ENCODE results near the gene CDC42SE2. TPM values are rescaled to one million over a fixed set of nuclear protein-coding genes. Genes with fewer than 3 reads are reported as not detected.
"Not testable (repeated sequence)": the region's sequence is repeated elsewhere in the genome, so short reads cannot be mapped to it uniquely, and the experiment has no call there.

CDC42SE2 gene
- total RNA-seq, 1 experiment from 2014 or later: 23.2 TPM

GRCh38 chr5:131396630-131397273, 132.9 kb downstream of the CDC42SE2 start:
- H2AK5ac ChIP-seq (ENCODE audit: insufficient read length, low read length): no peak overlapping the region
- H3K14ac ChIP-seq (ENCODE audit: insufficient read depth, low read length): no peak overlapping the region
- Mint-ChIP-seq H3K36me3 (ENCODE audit: insufficient read depth in 1 of 3, low read depth in 3 of 3) (peaks cover 6 to 38% (median 32%) of the 10 kb centered on the region in 3 experiments; a peak in 6 of 7 replicates), H3K4me1 (no peaks in the 10 kb centered on the region), H3K9me3 (0 out of 5 replicates have a peak, but pooled peaks cover 0 to under 1% of the 10 kb centered on the region in 2 experiments), H3K4me3 (no peak overlapping the region), H3K27ac (peak overlapping the region in 2 of 3 experiments; percentile 21 to 33; a peak in 4 of 7 replicates), H3K27me3 (ENCODE audit: low read depth) (no peaks in the 10 kb centered on the region)
- H3T11ph ChIP-seq (ENCODE audit: low read length): no peak overlapping the region
- no peak overlapping the region for H2AFZ ChIP-seq (ENCODE audit: low read length)
- H2BK12ac ChIP-seq (ENCODE audit: insufficient read length, low read depth, low read length): no peak overlapping the region
- H2BK15ac ChIP-seq (ENCODE audit: low read depth, low read length): no peak overlapping the region
- no peak overlapping the region for H4K8ac ChIP-seq (replicated peaks; ENCODE audit: insufficient read length, low read depth, low read length)
- H3K27ac ChIP-seq (ENCODE audit: insufficient read length, low read depth, low read length): no peak overlapping the region
- no CpG with 5 or more reads among the region's 5 CpGs for WGBS (ENCODE audit: extremely low coverage, insufficient read length, low lambda C conversion rate)
- no peaks in the 10 kb centered on the region for H3K9me3 ChIP-seq (ENCODE audit: control insufficient read depth, low read depth, low read length)
- H3K4me2 ChIP-seq (ENCODE audit: insufficient read depth, insufficient read length, low read length): no peak overlapping the region
- H3K9ac ChIP-seq (ENCODE audit: extremely low read depth, insufficient read length, low read length): no peak overlapping the region
- H3K79me2 ChIP-seq (ENCODE audit: insufficient read depth, low read length): no peaks in the 10 kb centered on the region
- no peak overlapping the region for H2BK20ac ChIP-seq (ENCODE audit: low read depth, low read length, poor library complexity, severe bottlenecking)
- H3K56ac ChIP-seq (ENCODE audit: insufficient read length, low read depth, low read length): no peak overlapping the region
- H3K79me1 ChIP-seq (ENCODE audit: insufficient read depth, low read depth, low read length, poor library complexity, severe bottlenecking): no peaks in the 10 kb centered on the region
- H4K20me1 ChIP-seq (ENCODE audit: control insufficient read depth, insufficient read depth, insufficient read length): no peaks in the 10 kb centered on the region
- H3K4me1 ChIP-seq (ENCODE audit: insufficient read depth, low read length): no peaks in the 10 kb centered on the region
- H3K23me2 ChIP-seq (ENCODE audit: insufficient read length, low read depth, low read length, poor library complexity, severe bottlenecking): no peaks in the 10 kb centered on the region
- no peak overlapping the region for H3K18ac ChIP-seq (ENCODE audit: insufficient read length, low read depth, low read length)
- no peak overlapping the region for H2BK120ac ChIP-seq (ENCODE audit: low read depth, low read length, poor library complexity, severe bottlenecking)
- no peak overlapping the region for H4K91ac ChIP-seq (ENCODE audit: insufficient read length, low read depth, low read length)
- no peak for DNase-seq
- TF ChIP-seq, protein P1, sequence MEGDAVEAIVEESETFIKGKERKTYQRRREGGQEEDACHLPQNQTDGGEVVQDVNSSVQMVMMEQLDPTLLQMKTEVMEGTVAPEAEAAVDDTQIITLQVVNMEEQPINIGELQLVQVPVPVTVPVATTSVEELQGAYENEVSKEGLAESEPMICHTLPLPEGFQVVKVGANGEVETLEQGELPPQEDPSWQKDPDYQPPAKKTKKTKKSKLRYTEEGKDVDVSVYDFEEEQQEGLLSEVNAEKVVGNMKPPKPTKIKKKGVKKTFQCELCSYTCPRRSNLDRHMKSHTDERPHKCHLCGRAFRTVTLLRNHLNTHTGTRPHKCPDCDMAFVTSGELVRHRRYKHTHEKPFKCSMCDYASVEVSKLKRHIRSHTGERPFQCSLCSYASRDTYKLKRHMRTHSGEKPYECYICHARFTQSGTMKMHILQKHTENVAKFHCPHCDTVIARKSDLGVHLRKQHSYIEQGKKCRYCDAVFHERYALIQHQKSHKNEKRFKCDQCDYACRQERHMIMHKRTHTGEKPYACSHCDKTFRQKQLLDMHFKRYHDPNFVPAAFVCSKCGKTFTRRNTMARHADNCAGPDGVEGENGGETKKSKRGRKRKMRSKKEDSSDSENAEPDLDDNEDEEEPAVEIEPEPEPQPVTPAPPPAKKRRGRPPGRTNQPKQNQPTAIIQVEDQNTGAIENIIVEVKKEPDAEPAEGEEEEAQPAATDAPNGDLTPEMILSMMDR (conservative IDR thresholded peaks at IDR 0.05): no peak
- no peak overlapping the region for H4K5ac ChIP-seq (ENCODE audit: insufficient read length, low read depth, low read length)
- H3K23ac ChIP-seq (ENCODE audit: insufficient read length, low read depth, low read length): no peak overlapping the region
- no peaks in the 10 kb centered on the region for H3K27me3 ChIP-seq (ENCODE audit: insufficient read depth, low read length)
- H3K4ac ChIP-seq (ENCODE audit: low read depth, low read length): no peak overlapping the region
- H2BK5ac ChIP-seq (ENCODE audit: insufficient read length, low read length): no peak overlapping the region

GRCh38 chr5:131399007-131399406, 135.2 kb downstream of the CDC42SE2 start:
- not testable (repeated sequence) for H4K91ac ChIP-seq (ENCODE audit: insufficient read length, low read depth, low read length); H2AFZ ChIP-seq (ENCODE audit: low read length); H2BK5ac ChIP-seq (ENCODE audit: insufficient read length, low read length); H3K27me3 ChIP-seq (ENCODE audit: insufficient read depth, low read length); H2BK15ac ChIP-seq (ENCODE audit: low read depth, low read length); H2BK120ac ChIP-seq (ENCODE audit: low read depth, low read length, poor library complexity, severe bottlenecking); DNase-seq; H3K18ac ChIP-seq (ENCODE audit: insufficient read length, low read depth, low read length); H3K27me3 Mint-ChIP-seq (ENCODE audit: low read depth); H3K14ac ChIP-seq (ENCODE audit: insufficient read depth, low read length); H3K9me3 ChIP-seq (ENCODE audit: control insufficient read depth, low read depth, low read length); H2AK5ac ChIP-seq (ENCODE audit: insufficient read length, low read length); H2BK12ac ChIP-seq (ENCODE audit: insufficient read length, low read depth, low read length); H4K8ac ChIP-seq (replicated peaks; ENCODE audit: insufficient read length, low read depth, low read length); H3K56ac ChIP-seq (ENCODE audit: insufficient read length, low read depth, low read length); H3T11ph ChIP-seq (ENCODE audit: low read length); H3K9ac ChIP-seq (ENCODE audit: extremely low read depth, insufficient read length, low read length); H2BK20ac ChIP-seq (ENCODE audit: low read depth, low read length, poor library complexity, severe bottlenecking); H3K4me1 Mint-ChIP-seq; H3K79me1 ChIP-seq (ENCODE audit: insufficient read depth, low read depth, low read length, poor library complexity, severe bottlenecking); H3K4ac ChIP-seq (ENCODE audit: low read depth, low read length); H3K4me1 ChIP-seq (ENCODE audit: insufficient read depth, low read length); H3K27ac ChIP-seq (ENCODE audit: insufficient read length, low read depth, low read length); H4K5ac ChIP-seq (ENCODE audit: insufficient read length, low read depth, low read length); H3K4me3 Mint-ChIP-seq; H4K20me1 ChIP-seq (ENCODE audit: control insufficient read depth, insufficient read depth, insufficient read length); H3K23me2 ChIP-seq (ENCODE audit: insufficient read length, low read depth, low read length, poor library complexity, severe bottlenecking); H3K4me2 ChIP-seq (ENCODE audit: insufficient read depth, insufficient read length, low read length); H3K23ac ChIP-seq (ENCODE audit: insufficient read length, low read depth, low read length); H3K79me2 ChIP-seq (ENCODE audit: insufficient read depth, low read length)
- peaks cover 9 to 14% of the 10 kb centered on the region in 2 experiments; a peak in 3 of 5 replicates for H3K9me3 Mint-ChIP-seq
- no CpG with 5 or more reads among the region's 6 CpGs for WGBS (ENCODE audit: extremely low coverage, insufficient read length, low lambda C conversion rate)
- peak overlapping the region in 1 of 3 experiments; percentile 38; a peak in 1 of 7 replicates for H3K27ac Mint-ChIP-seq
- peaks cover 17 to 38% (median 37%) of the 10 kb centered on the region in 3 experiments for H3K36me3 Mint-ChIP-seq (ENCODE audit: insufficient read depth in 1 of 3, low read depth in 3 of 3)
